ENCODE results near the gene TNPO3.

GRCh38 chr7:128924707-128925588, 130.0 kb downstream of the TNPO3 start:
- TF ChIP-seq CTCF (conservative IDR thresholded peaks at IDR 0.05) = no peak
- no peak for TF ChIP-seq EZH2 (IDR thresholded peaks at IDR 0.05; ENCODE audit: low read depth)
